IPS-15b (cell line): ENCODE measurements around the gene CBFA2T2.
"Not testable (repeated sequence)": the region's sequence is repeated elsewhere in the genome, so short reads cannot be mapped to it uniquely, and the experiment has no call there.

Experiments
- H3K27me3 ChIP-seq: one replicate; pipeline ENCODE4 v1.6.1; 2013; ENCODE audit warnings: low read length; ENCODE audit not compliant: control insufficient read depth, insufficient read depth
- H3K36me3 ChIP-seq: one replicate; pipeline ENCODE4 v1.6.1; 2013; ENCODE audit warnings: low read length; ENCODE audit not compliant: control insufficient read depth, insufficient read depth
- H3K4me1 ChIP-seq: one replicate; pipeline ENCODE4 v1.6.1; 2013; ENCODE audit warnings: mild to moderate bottlenecking, low read length; ENCODE audit not compliant: control insufficient read depth, insufficient read depth
- H3K4me3 ChIP-seq: one replicate; pipeline ENCODE4 v1.5.1; 2013; ENCODE audit warnings: low read depth, low read length
- H3K9ac ChIP-seq: one replicate; pipeline ENCODE4 v1.6.1; 2013; ENCODE audit warnings: low read depth, mild to moderate bottlenecking, low read length
- H3K9me3 ChIP-seq: one replicate; pipeline ENCODE4 v1.6.1; 2013; ENCODE audit warnings: mild to moderate bottlenecking, low read length; ENCODE audit not compliant: control insufficient read depth, insufficient read depth

Gene CBFA2T2

DNA sequence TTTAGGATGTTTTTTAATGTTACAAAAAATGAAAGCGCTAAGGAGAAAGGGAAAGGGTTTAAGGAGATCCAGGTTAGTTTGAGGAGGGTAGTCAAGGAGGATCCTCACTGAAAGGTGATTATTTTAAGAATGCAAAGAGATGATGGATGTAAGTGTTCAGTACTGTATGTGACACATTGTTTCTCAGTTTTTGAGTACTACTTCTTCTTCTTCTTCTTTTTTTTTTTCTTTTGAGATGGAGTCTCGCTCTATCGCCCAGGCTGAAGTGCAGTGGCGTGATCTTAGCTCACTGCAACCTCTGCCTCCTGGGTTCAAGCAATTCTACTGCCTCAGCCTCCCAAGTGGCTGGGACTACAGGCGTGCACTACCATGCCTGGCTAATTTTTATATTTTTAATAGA, 83.4 kb downstream of the CBFA2T2 start:
- not testable (repeated sequence) for H3K36me3 ChIP-seq, H3K27me3 ChIP-seq
- H3K4me1 ChIP-seq: peaks cover 22% of the 10 kb centered on the region

DNA sequence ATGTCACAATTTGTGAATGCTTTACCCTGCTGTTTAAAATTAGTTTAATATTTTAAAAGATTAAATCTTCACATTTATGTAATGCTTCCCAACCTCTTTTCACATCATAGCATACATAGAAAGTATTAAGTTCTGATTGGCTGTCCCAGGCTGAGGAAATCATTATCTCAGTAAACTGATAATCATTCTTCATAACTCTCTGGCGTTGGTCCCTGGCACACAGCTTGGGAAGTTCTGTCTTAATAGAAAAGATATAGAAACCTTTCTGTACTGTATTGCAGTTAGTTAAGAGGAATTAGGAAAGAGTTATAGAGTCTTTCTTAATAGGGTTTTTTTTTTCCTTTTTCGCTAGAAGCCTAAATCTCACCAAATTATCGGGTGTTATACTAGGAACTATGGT, 85.4 kb downstream of the CBFA2T2 start:
- H3K4me1 ChIP-seq: peaks cover 11% of the 10 kb centered on the region

More for the DNA sequence above, 83.4 kb downstream of the CBFA2T2 start:
- not testable (repeated sequence) for H3K9me3 ChIP-seq, H3K4me3 ChIP-seq, H3K9ac ChIP-seq

DNA sequence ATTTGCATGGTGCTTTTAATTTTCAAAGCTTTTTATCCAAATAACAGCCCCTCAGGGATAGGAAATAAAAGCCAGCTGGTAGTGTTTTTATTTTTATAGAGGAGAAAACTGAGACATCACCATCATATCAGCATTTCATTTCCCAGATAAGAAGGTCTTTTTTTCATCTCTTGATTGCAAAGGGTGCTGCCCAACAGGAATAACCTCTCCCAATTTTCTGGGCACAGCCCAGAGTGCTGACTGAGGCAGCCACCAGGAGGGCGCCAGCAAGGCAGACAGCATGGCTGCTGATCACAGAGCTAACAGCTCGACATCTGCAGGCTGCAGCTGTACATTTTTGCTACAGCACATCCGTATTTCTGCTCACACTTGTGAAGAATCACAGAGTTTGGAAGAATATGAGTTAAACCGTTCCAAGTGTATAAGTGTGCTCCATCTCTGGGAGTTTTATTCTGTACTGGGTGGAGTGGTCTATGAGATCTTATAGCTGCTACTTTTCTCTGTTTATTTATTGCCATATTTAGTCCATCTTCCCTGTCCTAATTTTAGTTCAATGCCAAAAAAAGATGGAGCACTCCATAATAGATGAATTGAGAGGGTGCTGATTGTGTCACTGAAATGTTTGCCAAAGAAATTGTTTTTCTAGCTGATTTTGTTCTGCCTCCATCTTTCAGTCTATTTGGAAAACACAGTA, 86.7 kb downstream of the CBFA2T2 start:
- no peaks in the 10 kb centered on the region for H3K36me3 ChIP-seq
- no peak overlapping the region for H3K4me3 ChIP-seq
- H3K4me1 ChIP-seq: no peaks in the 10 kb centered on the region
- no peak overlapping the region for H3K9ac ChIP-seq
- no peaks in the 10 kb centered on the region for H3K9me3 ChIP-seq
- no peaks in the 10 kb centered on the region for H3K27me3 ChIP-seq

More for the DNA sequence above, 85.4 kb downstream of the CBFA2T2 start:
- no peaks in the 10 kb centered on the region for H3K9me3 ChIP-seq
- no peak overlapping the region for H3K4me3 ChIP-seq
- no peaks in the 10 kb centered on the region for H3K27me3 ChIP-seq
- no peak overlapping the region for H3K9ac ChIP-seq
- H3K36me3 ChIP-seq: no peaks in the 10 kb centered on the region

DNA sequence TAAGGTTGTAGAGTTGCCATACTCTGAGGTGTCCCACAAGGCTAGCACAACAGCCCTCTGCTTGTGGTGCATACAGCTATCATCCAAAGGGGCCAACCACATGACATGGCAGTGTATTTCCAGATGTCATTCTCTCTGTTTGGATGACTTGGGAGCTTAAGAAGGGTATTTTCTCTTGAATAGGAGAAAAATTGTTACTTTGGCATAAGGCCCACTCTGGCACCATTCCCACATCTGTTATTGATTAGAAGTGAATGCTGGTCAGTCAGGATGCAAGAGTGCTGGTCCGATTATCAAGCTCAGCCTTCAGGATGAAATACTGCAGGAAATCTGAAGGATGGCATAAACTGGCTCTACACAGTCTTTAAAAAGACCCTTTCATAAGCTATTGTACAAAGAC, 88.6 kb downstream of the CBFA2T2 start:
- Histone ChIP-seq H3K4me3 (no peak overlapping the region), H3K9me3 (no peaks in the 10 kb centered on the region), H3K9ac (no peak overlapping the region), H3K27me3 (no peaks in the 10 kb centered on the region), H3K4me1 (no peaks in the 10 kb centered on the region), H3K36me3 (no peaks in the 10 kb centered on the region)

DNA sequence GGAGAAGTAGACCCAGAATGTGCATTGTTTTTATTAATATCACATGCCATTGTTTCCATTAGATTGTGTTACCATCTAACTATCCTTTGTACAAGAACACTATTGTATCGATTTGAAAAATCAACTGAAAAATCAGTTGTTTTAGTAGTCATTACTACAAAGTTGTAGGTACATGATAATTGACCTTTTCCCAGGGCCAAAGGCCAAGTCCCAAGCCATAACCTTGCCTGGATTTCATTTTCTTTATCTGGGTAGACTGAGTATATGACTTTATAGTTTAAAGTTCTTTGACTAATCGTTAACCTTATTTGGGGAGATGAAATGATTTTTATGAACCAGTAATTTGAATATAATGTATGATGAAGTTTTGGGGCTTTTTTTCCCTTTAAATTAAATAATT, 93.2 kb downstream of the CBFA2T2 start:
- no peak overlapping the region for H3K4me3 ChIP-seq
- no peaks in the 10 kb centered on the region for H3K4me1 ChIP-seq
- no peaks in the 10 kb centered on the region for H3K27me3 ChIP-seq
- H3K36me3 ChIP-seq: no peaks in the 10 kb centered on the region
- no peak overlapping the region for H3K9ac ChIP-seq
- H3K9me3 ChIP-seq: no peaks in the 10 kb centered on the region

DNA sequence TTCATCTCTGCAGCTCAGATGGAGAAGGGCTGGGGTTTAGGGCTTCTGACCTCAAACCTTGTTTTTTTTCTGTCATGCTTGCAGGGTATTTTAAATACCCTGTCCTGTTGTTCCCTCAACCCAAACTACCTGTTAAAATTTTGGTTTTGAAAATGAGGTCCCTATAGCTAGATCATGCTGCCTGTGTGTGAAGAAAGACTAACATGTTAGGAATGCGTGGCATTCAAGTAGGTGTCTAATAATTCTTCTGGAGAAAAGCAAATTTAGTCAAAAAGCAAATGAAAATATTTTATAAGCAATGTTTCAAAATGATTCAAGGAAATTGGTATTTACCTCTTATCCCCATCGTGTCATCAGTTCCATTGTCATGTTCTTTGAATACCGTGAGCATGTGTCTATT, 95.1 kb downstream of the CBFA2T2 start:
- Histone ChIP-seq H3K4me3 (no peak overlapping the region), H3K9ac (no peak overlapping the region), H3K9me3 (no peaks in the 10 kb centered on the region), H3K36me3 (no peaks in the 10 kb centered on the region), H3K4me1 (peaks cover 2% of the 10 kb centered on the region), H3K27me3 (no peaks in the 10 kb centered on the region)

DNA sequence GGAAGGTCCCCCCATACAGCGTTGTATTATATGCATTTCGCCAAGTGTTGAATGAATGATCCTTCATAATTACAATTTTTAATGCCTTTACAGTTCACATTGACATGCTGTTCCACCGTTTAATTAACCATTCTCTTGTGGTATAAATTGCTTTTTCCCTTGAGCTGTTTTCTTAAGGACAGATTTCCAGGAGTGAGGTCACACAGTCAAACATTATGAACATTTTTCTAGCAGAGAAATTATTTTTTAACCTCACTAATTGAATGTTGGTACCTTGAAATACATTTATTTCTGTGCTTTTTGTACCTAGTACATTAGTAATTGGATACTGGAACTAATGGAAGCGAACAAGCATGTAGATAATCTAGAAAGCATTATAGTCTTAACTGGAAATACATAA, 95.5 kb downstream of the CBFA2T2 start:
- Histone ChIP-seq H3K9me3 (no peaks in the 10 kb centered on the region), H3K4me1 (peaks cover 2% of the 10 kb centered on the region), H3K36me3 (no peaks in the 10 kb centered on the region), H3K4me3 (no peak overlapping the region), H3K27me3 (no peaks in the 10 kb centered on the region), H3K9ac (no peak overlapping the region)

DNA sequence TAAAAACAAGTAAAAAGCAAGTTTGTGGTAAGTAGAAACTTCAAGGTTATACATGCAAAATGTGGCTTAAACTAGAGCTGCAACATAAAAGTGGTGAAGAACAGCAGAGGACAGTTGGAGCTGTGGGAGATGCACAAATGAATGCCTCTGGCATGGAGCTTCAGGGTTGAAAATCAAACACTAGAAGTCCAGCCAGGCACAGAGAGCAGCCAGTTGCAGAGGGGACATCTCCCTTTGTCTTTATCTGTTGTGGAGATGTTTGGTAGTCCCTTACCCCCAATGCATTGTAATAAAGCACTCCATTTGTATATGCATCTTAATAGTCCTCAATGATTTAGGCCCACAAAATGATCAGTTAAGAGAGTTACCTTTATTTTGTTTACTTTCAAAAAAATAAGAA, 99.2 kb downstream of the CBFA2T2 start:
- Histone ChIP-seq H3K9ac (no peak overlapping the region), H3K4me3 (no peak overlapping the region), H3K27me3 (no peaks in the 10 kb centered on the region), H3K4me1 (peaks cover 2% of the 10 kb centered on the region), H3K9me3 (no peaks in the 10 kb centered on the region), H3K36me3 (no peaks in the 10 kb centered on the region)

DNA sequence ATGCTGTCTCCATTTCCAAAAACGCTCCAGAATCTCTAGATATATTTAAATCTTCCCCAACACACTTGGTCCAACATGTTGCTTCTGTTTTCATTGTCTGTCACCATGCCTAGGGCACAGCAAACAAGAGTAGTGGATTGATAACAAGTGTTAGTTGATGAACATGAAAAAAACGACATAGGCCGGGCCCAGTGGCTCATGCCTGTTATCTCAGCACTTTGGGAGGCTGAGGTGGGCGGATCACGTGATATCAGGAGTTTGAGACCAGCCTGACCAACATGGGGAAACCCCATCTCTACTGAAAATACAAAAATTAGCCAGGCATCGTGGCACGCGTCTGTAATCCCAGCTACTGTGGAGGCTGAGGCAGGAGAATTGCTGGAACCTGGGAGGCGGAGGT, 102.0 kb downstream of the CBFA2T2 start:
- not testable (repeated sequence) for H3K36me3 ChIP-seq, H3K4me1 ChIP-seq, H3K27me3 ChIP-seq, H3K9me3 ChIP-seq, H3K4me3 ChIP-seq, H3K9ac ChIP-seq

DNA sequence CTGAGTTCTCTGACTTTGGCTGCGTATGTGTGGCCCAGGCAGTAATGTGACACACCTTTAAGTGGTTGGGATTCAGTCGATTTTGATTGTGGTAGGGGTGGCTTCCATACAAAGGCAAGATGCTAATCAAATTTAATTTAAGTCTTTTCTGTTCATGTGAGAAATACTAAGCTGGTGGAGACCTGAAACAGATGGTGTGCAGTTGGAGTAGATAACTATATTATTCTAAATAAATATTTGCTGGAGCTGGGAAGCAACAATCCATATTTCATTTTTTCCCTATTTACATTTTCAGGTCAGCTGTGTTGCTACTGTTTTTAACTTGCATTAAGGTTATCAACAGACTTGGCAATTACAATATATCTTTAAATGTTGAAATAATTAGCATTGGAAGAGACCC, 104.8 kb downstream of the CBFA2T2 start:
- Histone ChIP-seq H3K4me3 (no peak overlapping the region), H3K9me3 (no peaks in the 10 kb centered on the region), H3K4me1 (no peaks in the 10 kb centered on the region), H3K9ac (no peak overlapping the region), H3K27me3 (no peaks in the 10 kb centered on the region), H3K36me3 (no peaks in the 10 kb centered on the region)

DNA sequence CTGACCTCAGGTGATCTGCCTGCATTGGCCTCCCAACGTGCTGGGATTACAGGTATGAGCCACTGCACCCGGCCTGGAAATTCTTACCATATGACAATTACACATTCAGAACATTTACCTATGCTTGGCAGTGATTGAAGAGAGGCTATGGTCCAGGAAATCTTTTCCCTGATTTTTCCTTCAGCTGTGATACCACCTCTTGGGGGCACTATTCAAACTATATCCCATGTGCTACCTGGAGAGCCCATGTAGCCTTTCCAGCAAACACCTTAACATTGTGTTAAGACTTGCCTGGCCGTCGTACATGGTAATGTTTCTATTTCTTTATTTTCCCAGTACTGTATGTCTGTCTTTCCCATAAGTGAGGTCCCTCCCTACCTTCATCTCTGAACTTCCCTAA, 110.5 kb downstream of the CBFA2T2 start:
- no peaks in the 10 kb centered on the region for H3K4me1 ChIP-seq
- no peaks in the 10 kb centered on the region for H3K9me3 ChIP-seq
- no peak overlapping the region for H3K4me3 ChIP-seq
- no peak overlapping the region for H3K9ac ChIP-seq
- no peaks in the 10 kb centered on the region for H3K27me3 ChIP-seq
- H3K36me3 ChIP-seq: no peaks in the 10 kb centered on the region

DNA sequence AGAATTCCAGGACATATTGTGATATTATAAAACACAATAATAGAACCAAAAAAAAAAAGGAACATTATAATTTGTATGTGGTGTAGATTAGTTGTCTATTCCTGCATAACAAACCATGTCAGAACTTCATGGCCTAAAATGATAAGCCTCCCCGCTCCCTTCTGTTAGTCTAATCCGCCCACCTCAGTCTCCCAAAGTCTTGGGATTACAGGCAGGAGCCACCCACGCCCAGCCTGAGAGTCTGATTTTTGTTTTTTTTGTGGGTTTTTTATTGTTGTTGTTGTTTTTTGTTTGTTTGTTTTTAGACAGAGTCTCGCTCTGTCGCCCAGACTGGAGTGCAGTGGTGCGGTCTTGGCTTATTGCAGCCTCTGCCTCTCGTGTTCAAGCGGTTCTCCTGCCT, 111.1 kb downstream of the CBFA2T2 start:
- Histone ChIP-seq H3K9ac (no peak overlapping the region), H3K4me1 (no peaks in the 10 kb centered on the region), H3K4me3 (no peak overlapping the region), H3K9me3 (no peaks in the 10 kb centered on the region), H3K27me3 (no peaks in the 10 kb centered on the region), H3K36me3 (no peaks in the 10 kb centered on the region)
